Measurements from ENCODE around the gene ABCB9.
"Not testable (repeated sequence)": the region's sequence is repeated elsewhere in the genome, so short reads cannot be mapped to it uniquely, and the experiment has no call there.

The ABCB9 gene

DNA sequence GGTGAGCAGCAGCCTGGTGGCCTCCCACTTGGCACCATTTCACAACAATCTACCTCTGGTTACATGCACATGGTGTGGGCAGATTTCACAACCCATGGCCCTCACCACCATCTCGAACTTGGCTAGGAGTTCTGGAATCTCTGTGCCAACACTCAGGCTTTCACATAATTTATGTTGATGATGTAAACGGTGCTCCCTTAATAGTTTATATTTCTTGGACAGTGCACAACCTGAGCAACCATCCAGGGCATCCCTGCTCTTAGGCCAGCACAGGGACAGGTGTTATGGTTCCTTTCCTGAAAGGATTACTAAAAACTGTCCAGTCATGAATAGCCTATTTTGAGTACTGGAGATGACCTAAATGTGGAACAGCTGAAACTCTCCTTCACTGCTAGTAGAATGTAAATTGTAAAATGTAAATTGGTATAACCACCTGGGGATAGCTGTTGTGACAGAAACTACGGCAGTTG lies 28.6 kb downstream of the ABCB9 start:
- no peak for DNase-seq (ENCODE audit: low read depth)

DNA sequence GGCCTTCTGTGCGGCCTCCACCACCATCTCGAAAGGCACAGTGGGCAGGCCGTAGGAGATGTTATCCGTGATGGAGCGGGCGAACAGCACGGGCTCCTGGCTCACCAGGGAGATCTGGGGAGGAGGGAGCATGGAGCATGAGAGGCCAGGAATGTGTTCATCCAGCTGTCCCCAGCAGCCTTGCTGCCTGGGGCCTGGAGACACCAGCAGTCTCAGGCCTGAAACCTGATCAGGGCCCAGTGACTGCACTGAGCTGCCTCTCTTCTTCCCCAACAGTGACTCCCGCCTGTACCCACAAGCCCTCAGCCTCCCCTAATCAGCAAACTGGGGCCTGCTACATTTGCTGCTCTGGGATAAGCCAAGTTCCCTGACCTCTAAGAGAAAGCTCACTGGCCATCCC lies 30.9 kb downstream of the ABCB9 start:
- no peak for DNase-seq (ENCODE audit: low read depth)

DNA sequence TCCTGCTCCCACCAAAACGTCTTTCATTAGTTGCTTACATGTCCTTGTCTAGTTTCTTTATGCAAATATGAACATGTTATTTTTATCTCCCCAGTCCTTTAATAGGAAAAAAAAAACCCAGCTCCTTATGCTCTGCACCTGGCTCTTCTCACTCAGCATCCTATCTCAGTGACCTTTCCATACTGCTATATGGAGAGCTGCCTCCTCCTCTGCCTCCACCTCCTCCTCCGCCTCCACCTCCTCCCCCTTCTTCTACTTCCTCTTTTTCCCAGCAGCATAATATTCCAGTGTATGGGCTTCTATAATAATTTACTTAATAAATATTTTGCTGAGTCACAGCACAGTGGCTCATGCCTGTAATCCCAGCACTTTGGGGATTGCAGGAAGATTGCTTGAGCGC lies 31.5 kb downstream of the ABCB9 start:
- DNase-seq (ENCODE audit: low read depth) = no peak

DNA sequence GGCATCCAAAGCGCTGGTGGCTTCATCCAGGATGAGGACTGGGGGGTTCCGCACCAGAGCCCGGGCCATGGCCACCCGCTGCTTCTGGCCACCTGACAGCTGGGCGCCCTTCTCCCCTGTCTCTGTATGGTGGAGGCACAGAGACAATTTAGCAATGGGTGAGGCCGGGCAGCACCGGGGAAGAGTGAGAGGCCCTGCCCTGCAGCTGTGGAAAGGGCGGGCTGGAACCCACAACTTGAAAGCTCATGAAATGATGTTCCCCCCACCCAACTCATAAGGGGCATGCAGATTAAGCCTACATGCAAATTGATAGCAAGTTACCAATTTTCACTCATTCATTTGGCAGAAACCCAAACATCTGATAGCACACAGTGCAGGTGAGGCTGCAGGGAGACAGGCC lies 34.1 kb downstream of the ABCB9 start:
- DNase-seq (ENCODE audit: low read depth) = no peak

DNA sequence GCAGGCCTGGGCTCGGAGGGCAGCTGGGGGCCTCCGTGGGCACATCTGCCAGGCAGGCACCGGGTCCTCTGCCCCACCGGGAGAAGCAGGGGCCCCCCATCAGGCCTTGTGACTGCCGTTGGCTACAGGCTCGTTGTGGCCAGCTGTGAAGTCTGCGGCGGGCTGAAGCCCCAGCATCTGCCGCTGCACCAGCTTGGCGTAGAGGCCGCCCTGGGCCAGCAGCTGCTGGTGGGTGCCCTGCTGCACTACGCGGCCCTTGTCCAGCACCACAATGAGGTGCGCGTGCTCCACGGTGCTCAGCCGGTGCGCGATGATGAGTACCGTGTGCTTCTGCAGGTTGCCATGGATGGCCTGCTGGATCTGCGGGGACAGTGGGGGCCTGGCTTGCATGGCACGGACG lies 36.5 kb downstream of the ABCB9 start:
- no peak for DNase-seq (ENCODE audit: low read depth)

DNA sequence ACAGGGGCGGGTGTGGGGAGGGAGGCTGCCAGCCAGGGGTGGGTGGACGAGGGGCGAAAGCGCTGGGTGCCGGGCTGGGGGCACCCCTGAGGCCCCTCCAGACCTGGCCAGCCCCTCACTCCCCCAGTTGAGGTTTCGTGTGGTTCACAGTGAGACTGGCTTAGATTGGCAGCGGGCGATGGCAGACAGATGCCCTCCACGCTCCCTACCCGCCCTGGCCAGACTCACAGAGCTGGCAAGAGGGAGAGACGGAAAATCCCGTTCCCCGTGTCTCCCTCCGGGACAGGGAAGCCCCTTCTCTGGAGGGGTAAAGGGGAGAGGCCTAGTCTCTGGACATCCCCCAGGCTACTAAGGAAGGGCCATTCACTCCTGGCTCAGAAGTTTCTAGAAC lies 37.1 kb downstream of the ABCB9 start:
- no peak for DNase-seq (ENCODE audit: low read depth)

DNA sequence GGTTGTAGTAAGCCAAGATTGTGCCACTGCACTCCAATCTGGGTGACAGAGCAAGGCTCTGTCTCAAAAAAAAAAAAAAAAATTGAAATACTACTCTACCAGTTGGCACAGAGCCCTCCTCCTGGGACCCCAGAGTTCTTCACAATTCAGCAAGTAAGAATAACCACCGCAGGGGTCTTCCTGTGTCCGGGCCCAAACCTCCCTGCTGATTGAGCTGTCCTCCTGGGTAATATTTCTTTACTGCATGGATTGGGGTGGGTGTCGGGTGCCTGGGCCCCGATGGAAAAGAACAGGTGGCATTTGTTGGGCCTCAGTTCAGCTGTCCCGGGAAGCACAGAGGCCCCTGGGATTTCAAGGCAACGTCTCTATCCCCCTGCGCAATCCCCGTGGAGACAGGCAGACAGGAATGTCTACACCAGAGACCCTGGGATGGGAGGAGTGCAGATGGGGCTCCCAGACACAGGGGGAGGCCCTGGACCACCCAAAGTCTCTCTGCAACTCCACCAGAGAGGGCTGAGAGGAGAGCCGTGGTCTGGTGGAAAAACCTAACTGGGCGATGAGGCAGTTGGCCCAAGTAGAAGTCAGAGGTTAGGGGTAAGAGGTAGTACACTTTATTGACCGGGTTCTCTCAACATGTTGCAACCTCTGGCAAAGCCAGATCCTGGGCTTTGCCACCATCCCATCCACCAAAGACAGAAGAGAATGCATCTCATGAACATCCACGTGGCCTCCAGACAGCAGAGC lies 37.7 kb downstream of the ABCB9 start:
- DNase-seq (ENCODE audit: low read depth) = no peak

DNA sequence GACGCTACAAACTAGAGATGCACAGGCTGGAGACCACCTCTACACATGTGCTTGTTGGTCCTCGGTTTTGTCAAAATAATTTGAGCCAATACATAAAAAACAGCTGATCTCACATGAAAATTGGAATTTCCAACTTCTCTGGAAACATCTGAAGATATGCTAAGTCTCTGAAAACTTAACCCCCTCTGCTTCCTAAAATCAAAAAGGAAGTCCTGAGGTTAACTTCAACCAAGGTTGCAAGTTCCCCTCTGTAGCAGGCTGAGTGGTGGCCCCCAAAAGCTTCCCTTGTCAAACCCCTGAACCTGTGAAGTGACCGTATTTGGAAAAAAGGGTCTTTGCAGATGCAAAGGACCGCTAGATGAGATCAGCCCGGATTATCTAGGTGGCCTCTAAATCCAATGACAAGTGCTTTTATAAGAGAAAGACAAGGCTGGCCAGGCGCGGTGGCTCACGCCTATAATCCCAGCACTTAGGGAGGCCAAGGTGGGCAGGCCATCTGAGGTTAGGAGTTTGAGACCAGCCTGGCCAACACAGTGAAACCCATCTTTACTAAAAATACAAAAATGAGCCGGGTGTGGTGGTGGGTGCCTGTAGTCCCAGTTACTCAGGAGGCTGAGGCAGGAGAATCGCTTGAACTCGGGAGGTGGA lies 38.4 kb downstream of the ABCB9 start:
- DNase-seq (ENCODE audit: low read depth) = no peak

DNA sequence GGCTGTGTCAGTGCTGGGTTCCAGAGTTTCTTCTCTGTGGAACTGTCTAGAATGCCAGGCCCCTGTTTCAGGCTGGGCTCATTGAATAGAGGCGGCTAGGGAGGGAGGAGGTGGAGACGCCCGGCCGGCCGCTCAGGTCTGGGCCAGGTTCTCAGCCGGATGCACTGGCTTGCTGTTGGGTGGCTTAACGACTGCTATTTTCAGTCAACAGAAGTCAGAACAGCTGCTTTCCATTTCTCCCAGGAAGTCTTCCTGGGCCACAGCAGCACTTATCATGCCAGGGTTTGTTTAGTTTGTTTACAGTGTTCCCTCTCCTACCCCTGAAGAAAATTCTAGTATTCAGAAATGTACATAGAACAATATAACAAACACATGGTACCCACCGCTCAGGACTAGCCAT lies 44.3 kb downstream of the ABCB9 start:
- no peak for DNase-seq (ENCODE audit: low read depth)

DNA sequence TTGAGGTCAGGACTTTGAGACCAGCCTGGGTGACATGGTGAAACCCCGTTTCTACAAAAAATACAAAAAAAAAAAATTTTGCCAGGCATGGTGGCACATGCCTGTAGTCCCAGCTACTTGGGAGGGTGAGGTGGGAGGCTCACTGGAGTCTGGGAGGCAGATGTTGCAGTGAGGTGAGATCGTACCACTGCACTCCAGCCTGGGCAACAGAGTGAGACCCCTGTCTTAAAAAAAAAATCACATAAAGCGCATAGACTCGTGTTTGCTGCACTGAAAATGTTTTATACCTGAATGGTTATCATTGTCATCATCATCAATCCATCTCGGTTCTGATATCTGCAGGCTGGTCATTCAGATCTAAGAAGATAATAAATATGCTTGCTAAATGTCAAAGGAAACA lies 45.6 kb downstream of the ABCB9 start:
- DNase-seq (ENCODE audit: low read depth) = no peak

DNA sequence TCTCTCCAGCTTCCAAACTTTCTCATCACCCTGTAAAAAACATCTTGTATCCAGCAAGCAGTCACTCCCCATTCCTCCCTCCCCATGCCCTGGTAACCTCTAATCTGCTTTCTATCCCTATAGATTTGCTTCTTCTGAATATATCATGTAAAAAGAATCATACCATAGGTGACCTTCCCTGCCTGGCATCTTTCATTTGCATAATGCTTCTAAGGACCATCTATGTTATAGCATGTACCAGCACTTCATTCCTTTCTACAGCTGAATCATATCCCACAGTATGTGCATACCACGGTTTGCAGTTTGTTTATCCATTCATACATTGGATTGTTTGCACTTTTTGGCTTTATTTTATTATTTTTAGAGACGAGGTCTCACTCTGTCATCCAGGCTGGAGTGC lies 47.4 kb downstream of the ABCB9 start:
- DNase-seq (ENCODE audit: low read depth) = peak; percentile 34

DNA sequence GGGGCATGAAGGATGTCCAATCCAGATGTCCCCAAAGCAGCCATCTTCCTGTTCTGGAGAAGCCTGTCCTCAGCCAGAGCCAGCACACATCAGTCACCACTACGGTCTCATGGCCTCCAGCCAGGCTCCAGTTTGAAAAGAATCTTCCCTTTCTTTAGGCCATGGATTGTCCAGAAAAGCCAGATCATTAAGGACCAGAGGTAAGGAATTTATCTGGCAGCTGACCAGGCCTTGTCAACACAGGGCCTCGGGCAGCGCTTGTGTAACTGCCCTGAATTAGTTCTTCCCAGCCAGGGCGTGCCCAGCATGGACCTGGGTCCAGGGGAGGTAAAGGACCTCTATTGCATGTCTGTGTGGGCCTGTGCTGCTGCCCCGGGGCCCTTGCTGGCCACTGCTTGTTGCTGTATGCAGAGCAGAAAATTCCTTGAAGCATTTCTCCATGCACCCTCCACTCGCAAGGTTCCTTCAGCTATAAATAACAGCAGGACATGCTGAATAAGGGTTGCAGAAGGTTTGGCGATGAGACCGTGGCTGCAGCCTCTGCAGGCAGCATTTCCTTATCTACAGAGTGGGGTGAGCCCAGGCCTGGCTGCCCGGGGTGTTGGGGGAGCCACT lies 48.6 kb downstream of the ABCB9 start:
- peak; percentile 41 for DNase-seq (ENCODE audit: low read depth)

DNA sequence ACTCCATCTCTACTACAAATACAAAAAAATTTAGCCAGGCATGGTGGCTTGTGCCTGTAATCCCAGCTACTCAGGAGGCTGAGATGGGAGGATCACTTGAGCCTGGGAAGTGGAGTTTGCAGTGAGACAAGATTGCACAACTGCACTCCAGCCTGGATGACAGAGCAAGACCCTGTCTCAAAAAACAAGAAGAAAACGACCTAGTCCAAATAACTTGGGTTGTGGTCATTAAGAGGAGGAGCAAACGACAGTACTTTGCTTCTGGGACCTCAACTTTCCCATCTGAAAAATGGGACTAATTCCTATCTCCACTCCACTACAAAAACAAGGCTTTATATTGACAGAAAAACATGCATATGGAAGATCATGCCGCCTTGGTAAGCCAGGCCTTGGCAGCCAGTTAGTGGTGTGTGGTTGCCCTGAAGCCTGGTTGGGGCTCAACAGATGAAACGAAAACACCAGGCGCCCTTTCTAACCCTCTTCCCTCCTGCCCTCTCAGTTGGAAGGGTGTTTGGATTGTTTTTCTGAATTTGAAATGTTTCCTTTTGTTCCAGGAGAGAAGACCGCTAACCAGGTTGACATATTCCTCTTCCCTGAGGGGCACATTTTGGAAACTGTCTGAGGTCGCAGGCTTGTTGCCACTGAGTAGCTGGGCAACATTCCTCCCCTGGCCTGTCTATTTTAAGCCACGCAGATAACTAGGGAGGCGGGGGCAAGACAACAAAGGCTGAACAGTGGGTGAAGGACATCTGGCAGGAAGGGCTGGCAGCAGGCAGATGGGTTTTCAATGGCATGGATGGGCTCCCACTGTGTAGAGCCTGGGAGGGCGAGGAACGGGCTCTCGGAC lies 56.6 kb downstream of the ABCB9 start:
- DNase-seq (ENCODE audit: low read depth) = no peak

DNA sequence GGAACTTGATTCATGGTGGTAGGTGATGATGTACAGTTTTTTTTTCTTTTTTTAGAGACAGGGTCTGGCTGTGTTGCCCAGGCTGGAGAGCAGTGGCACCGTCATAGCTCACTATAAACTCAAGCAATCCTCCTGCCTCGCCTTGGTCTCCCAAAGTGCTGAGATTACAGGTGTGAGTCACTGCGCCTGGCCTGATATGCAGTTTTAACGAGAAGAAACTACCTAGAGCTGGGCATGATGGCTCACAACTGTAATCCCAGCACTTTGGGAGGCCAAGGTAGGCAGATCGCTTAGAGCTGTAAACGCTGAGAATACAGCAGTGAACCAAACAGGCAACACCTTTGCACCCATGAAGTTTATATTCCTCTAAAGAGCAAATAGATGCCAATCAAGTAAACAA lies 57.3 kb downstream of the ABCB9 start:
- no peak for DNase-seq (ENCODE audit: low read depth)

DNA sequence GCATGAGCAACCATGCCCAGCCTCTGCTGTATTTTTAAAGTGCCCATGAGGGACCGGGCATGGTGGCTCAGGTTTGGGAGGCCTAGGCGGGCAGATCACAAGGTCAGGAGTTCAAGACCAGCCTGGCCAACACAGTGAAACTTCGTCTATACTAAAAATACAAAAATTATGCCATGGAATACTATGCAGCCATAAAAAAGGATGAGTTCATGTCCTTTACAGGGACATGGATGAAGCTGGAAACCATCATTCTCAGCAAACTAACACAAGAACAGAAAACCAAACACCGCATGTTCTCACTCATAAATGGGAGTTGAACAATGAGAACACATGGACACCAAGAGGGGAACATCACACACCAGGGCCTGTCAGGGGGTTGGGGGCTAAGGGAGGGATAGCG lies 61.0 kb downstream of the ABCB9 start:
- DNase-seq (ENCODE audit: low read depth) = not testable (repeated sequence)

DNA sequence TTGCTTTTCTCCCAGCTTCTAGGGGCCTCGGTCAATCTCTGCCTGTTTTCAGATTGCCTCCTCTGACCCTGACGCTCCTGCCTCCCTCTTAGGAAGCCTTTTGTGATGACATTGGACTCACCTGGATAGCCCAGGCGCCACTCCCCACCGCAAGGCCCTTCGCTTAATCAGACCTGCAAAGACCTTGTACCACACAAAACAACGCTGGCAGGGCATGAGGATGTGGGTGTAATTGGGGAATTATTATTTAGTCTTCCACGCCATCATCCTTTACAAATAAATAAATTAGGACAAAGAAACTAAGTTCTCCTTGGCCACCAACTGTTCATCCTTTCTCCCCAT lies 62.6 kb downstream of the ABCB9 start:
- no peak for DNase-seq (ENCODE audit: low read depth)

DNA sequence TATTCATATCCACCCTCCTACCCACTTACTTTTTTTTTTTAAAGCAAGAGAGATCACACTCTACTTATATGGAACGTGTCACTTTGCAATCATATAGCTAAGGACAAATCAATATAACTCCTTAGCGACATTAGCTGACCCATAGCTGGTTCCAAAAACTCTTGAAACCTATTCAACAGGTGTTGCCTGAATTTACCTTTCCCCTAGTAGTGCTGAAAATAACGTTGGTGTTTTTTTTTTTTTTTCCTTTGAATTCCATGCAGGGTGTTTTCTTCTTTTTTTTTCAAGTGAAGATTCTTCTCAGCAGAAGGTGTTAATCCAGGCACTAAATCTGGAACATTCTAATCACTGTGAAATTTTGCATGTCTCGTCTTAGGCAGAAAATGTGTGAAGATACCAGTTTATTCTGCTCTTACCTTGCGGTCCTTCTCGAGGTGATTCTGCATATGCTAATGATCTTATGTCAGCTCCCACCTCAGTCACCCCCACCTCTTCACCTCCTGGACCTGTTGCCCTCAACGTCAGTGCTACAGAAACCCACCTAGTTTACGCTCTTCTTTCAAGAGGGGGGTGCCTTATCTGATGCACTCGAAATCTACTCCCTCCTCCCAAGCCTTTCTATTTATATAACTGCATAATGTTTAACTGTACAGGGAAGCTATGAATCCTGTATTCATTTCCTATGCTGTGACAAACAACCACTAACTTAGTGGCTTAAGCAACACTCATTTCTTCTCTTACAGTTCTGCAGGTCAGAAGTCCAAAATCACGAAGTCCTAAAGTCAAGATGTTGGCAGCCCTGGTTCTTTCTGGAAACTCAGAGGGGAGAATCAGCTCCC lies 63.2 kb downstream of the ABCB9 start:
- DNase-seq (ENCODE audit: low read depth) = no peak

DNA sequence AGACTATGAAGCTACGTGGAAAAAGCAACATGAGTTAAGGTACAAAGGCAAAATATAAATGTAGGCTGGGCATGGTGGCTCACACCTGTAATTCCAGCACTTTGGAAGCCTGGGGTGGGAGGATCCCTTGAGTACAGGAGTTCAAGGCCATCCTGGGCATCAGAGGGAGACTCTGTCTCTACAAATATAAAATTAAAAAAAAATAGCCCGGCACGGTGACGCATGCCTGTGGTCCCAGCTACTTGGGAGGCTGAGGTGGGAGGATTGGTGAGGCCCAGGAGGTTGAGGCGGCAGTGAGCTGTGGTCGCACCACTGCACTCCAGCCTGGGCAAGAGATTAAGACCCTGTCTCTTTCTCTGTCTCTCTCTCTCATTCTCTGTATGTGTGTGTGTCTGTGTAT lies 66.4 kb downstream of the ABCB9 start:
- no peak for DNase-seq (ENCODE audit: low read depth)

DNA sequence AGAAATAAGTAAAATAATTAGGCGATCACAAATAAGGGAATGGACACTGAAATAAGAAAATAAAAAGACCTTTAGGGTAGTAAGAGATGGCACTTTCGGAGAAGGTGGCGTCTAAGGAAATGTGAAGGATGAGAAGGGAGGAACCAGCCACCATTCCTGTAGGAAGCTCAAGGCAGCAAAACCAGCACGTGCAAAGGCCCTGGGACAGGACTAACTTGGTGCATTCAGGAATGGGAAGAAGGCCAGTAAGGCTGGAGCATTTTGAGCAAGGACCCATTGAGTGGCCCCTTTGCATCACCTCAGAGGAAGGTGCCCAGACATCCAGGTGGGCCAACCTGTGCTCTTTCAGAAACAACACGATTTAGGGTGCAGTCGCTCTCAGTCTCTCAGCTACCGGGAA lies 69.6 kb downstream of the ABCB9 start:
- DNase-seq (ENCODE audit: low read depth) = no peak

DNA sequence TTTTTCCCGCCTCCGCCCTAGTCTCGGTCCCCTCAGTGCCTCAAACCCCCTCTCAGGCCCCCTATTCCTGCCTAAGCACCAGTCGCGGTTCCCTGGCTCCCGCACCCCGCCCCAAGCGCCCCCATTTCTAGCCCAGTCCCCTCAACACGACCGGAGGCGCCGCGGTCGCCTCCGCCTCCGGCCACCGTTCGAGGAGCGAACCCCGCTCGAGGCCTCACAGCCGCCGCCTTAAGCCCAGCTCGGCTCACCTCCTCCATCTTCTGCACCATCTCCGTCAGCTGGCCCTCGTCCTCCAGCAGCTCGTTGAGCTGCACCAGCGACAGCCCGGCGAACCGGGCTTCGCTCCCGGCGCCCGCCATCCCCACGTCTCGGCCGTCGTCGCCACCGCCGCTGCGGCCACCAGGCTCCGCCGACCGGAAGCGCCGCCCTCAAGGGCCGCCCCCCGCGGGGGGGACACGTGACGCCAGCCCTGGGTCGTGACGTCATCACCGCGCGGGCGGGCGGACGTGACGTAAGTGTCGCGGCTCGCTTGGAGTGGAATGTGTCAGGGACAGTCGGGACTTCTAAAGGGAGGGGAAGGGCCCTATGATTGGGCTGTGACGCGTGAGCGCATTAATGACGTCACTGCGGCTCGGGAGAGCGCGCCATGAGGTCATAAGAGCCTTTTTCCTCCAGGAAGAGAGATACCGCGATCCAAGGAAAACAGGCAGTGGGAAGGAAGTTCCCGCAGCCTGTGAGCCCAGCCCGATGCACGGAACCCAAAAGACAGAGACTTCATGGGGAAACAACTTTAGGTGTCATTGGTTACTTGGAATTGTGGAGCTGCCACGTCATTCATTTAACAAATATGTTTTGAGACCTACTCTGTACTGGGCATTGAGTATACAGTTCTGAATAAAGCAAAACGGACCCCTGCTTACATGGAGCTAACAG lies 70.3 kb downstream of the ABCB9 start, which contains the start of gene VPS37B:
Gene VPS37B, minus strand, starts transcription at position 421 of the 933 bp plus-strand sequence. Its CDS starts 62 bp downstream, at position 359.
- peak; percentile 76 for DNase-seq (ENCODE audit: low read depth)

Measured in iris pigment epithelial cell (primary cell).